Measurements from ENCODE around the gene VEPH1.

- no peak for TF ChIP-seq CTCF (IDR thresholded peaks at IDR 0.05 in 4 of 5, conservative IDR thresholded peaks at IDR 0.05 in 1 of 5)
- TF ChIP-seq POLR2A (IDR thresholded peaks at IDR 0.05) = no peak
Observed at GRCh38 chr3:157276801-157277200, 226.4 kb downstream of the VEPH1 start.

All from gastrocnemius medialis (tissue), 4 donors.